HT1080 (cell line): Measurements from ENCODE around the gene RBBP5. TPM values are rescaled to one million over a fixed set of nuclear protein-coding genes. Genes with fewer than 3 reads are reported as not detected.

Source experiments
- DNase-seq: peaks from one replicate; pipeline ENCODE4 v3.0.0-alpha.2; 2015; ENCODE audit warnings: low read depth
- total RNA-seq: library from RNA; depleted of rRNA; stranded (reverse); fragments of >200 nt; shearing (Covaris generic); gene quantifications from 2 replicates; pipeline ENCODE4 v1.2.3, GENCODE V29; 2014

The RBBP5 gene
- total RNA-seq, 1 experiment from 2014 or later, result 15.8 TPM

GRCh38 chr1:205058853-205059252 lies 62.9 kb downstream of the RBBP5 start:
- no peak for DNase-seq

DNA sequence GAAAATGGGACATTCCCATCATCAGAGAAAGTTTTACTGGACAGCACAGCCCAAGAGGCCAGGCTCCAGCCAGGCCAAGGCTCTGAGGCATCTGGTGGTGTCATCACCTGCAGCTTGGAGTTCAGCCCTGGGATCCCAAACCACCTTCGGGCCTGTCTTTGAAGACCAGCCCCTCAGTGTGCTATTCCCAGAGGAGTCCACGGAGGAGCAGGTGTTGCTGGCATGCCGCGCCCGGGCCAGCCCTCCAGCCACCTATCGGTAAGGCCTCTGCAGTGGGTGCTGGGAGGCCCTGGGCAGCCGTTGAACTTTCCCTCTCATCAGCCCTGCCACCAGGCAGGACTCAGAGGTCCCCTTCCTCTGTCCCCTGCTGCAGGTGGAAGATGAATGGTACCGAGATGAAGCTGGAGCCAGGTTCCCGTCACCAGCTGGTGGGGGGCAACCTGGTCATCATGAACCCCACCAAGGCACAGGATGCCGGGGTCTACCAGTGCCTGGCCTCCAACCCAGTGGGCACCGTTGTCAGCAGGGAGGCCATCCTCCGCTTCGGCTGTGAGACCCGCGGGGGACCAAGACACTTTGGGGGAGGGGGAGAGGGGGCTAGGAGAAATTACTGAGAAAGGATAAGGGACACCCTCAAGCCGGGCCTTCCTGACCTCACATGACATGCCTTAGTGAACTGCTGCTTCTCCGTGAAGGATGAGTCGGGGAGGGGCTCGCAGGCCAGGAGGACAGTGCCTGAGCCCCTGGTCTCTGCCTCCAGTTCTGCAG lies 63.8 kb downstream of the RBBP5 start:
- no peak for DNase-seq

DNA sequence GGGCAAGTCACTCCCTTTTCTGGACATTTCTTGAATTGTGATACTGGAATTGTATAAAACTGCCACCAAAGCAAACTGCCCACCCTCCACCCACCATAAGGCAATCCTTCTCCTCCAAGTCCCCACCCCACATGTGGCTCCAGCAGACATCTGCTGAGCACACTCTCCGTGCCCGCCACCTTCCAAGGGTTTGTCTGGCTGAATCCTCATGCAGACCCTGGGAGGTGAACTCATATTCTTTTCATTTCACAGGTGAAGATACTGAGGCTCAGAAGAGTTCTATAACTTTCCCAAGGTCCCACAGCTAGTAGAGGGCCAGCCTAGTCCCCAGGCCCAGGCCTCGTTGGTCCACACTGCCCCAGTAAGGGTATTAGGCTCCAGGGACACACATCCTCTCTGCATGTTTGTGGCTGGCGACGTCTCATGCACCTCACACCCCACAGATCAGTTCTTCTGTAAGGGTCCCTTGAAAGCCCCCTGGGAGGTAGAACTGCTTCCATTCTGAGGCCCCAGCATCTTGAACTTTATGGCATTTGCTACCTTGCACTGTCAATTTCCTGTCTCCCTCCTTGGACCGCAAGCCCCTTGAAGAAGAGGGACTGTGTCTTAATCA lies 64.7 kb downstream of the RBBP5 start:
- DNase-seq, result no peak

DNA sequence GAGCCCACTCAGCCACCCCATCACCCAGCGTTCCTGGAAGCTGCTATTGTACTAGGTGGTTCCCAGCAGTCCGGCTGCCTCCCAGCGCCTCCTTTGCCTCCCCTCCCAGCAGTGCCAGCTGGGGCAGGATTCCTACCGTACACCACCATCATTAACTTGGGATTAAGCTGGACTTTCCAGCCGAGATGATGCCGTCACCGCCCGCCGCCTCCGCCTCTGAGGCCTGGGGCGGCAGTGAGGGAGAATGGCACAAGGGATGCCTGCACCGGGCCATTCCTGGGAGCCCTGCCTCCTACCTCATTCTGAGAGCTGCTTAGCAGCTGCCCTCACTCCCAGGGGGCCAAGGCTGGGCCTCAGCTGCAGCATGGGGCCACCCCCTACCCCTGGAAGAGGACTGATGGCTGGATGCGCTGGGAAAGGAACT lies 65.6 kb downstream of the RBBP5 start:
- no peak for DNase-seq

- DNase-seq, result no peak
These were observed 67.8 kb downstream of the RBBP5 start for GRCh38 chr1:205054013-205054412.

DNA sequence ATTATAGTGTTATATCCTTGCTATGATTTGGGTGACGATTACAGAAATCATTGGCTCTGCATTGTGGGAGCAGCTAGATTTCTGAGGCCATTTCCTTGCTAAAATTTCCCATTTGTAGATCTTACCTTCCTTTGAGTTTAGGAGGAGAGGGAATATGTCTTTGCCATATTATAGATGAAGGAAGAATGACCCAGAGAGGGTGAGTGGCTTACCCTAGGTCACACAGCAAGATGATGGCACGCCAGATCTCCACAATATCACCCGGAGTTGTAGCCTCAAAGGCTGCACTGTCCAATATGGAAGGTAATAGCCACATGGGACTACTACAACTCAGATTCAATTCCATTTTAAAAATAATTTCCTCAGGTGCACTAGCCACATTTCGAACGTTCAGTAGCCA lies 68.5 kb downstream of the RBBP5 start:
- no peak for DNase-seq

DNA sequence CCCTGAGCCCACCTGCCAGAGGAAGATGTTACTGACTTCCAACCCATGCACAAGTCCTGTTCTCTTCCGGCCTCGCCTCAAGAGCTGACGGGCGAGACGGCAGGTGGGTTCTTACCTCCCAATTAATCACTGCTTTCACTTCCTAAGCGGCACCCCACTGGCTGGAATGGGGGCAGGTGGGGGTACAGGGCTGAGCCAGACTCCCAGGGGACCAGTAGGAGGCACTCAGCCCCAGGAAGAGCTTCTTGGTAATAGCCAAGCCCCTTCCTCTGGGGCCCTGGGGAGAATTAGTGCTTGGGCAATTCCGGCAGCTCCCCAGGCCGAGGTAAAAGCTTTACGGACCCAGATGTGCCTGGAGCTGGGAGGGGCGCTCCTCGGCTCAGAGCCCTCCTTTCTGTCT lies 69.1 kb downstream of the RBBP5 start:
- no peak for DNase-seq

DNA sequence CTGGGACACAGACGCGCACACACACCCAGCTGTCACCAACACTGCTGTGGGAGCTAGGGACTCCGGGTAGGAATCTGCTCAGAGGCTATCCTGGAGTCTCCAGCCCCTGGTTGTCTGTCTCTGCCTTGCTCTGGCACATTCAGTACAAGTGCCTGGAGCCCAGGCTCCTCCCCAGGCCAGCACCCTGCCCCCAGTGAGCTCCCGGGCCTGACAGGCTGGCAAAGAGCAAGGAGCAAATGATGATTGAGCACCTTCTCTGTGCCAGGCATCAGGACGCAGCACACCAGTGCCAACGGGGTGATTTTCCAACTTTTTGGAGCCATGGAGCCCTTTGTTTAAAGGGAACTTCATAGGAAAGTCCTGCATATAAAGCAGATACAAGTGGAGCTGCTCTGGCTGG lies 72.3 kb downstream of the RBBP5 start:
- no peak for DNase-seq

GRCh38 chr1:205048382-205048781 lies 73.4 kb downstream of the RBBP5 start:
- no peak for DNase-seq

- no peak for DNase-seq
These were observed 74.0 kb downstream of the RBBP5 start for GRCh38 chr1:205047764-205048231.

GRCh38 chr1:205046870-205047269 lies 74.9 kb downstream of the RBBP5 start:
- no peak for DNase-seq

DNA sequence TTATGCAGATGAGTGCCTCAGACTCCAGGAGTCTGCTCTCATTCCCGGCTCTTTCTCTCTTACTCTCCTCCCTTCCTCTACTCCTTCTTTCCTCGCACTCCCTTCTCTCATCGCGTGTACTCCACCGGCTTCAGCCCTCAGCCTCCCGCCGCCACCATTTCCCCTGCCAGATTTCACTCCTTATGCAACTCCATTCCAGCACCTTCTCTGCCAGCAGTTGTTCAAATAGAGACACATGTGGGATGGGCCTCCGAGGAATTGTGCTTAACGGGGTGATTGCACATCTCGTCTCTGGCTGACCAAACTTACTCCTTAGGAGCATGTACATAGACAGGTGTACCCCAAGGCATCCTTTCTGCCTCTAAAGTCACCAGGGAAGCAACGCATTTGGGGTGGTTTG lies 76.6 kb downstream of the RBBP5 start:
- no peak for DNase-seq

DNA sequence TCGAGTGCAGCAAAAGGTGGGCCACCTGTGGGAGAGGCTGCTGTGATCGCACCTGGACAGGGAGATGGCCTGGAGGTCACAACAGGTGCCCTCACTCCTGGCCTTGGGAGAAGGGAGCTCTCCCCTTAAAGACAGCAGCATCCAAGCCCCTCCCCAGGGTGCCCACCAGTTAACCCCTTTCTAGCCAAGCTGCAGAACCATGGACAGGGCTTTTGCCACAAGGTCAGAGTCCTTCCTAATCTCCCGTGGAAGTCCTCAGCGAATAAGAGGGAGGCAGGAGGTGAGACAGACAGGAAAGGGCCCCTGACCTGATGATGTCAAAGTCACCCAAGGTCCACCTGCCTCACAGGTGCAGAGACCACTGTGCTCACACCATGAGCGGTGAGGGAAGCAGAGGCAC lies 77.0 kb downstream of the RBBP5 start:
- no peak for DNase-seq

- DNase-seq, result no peak
These were observed 77.9 kb downstream of the RBBP5 start for GRCh38 chr1:205043866-205044265.

GRCh38 chr1:205042911-205043806 lies 78.6 kb downstream of the RBBP5 start, which contains the start of gene CNTN2:
Gene CNTN2 (plus strand): TSS chr1:205043212. CDS start chr1:205053186, 9,974 bp downstream.
- no peak for DNase-seq

GRCh38 chr1:205041998-205042910 lies 79.5 kb downstream of the RBBP5 start:
- DNase-seq, result no peak

DNA sequence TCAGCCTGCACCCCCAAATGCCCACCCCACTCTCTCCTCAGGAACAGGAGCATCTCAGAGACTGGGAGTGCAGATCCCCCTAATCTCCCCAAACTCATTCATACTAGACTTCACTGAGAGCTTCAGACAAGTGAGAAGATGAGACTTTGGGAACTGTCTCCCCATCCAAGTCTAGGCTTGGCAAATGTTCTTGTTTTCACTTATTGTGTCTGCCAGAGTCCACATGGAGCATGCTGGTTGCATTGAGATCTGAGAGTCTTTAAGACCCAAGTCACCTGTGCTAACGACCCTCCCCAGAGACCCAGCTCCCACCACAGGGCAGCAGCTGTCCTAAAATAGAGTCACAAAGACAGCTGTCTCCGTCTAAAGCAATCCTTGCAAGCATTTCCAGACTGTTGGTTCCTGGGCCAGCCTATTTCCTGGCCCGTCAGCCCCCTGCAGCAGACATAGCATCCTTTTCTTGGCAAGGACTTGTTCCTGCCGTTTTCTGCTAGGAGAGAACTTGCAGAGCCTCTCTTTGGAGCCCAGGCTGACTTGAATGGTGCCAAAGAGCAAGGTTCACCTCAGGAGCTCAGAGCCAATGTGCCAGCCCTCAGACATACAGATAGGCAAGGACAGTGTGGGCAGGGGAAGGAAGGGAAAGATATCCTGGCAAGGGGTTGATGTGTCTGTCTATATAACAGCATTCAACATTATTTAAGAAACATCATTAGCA lies 80.6 kb downstream of the RBBP5 start:
- DNase-seq, result no peak

- DNase-seq, result no peak
These were observed 83.5 kb downstream of the RBBP5 start for GRCh38 chr1:205038132-205038786.

- DNase-seq, result no peak
These were observed 84.2 kb downstream of the RBBP5 start for GRCh38 chr1:205037539-205037938.
